Ascending aorta (tissue), 2 donors: Measurements from ENCODE around the gene LSM3. TPM values are rescaled to one million over a fixed set of nuclear protein-coding genes. Genes with fewer than 3 reads are reported as not detected.

ENCODE experiments used
- DNase-seq, 2 donors: peaks; one replicate each; pipeline ENCODE4 v3.0.0-alpha.2; 2019; ENCODE audit warnings: low spot score in 2 of 2
- H3K27ac ChIP-seq, 2 donors: fragments of 200-600 bp; sonication (generic); one replicate each; pipeline ENCODE4 v1.5.1; 2016 to 2017; ENCODE audit warnings: mild to moderate bottlenecking in 1 of 2
- H3K27me3 ChIP-seq: fragments of 200-600 bp; sonication (generic); one replicate; pipeline ENCODE4 v1.5.1; 2017
- H3K36me3 ChIP-seq, 2 donors: fragments of 200-600 bp; sonication (generic); one replicate each; pipeline ENCODE4 v1.5.1; 2016
- H3K4me1 ChIP-seq, 2 donors: fragments of 200-600 bp; sonication (generic); one replicate each; pipeline ENCODE4 v1.5.1; 2016 to 2017; ENCODE audit warnings: mild to moderate bottlenecking in 1 of 2
- H3K4me3 ChIP-seq, 2 donors: fragments of 200-600 bp; sonication (generic); one replicate each; pipeline ENCODE4 v1.5.1; 2016 to 2017; ENCODE audit warnings: mild to moderate bottlenecking in 1 of 2
- H3K9me3 ChIP-seq, 2 donors: fragments of 200-600 bp; sonication (generic); one replicate each; pipeline ENCODE4 v1.5.1; 2016
- CTCF ChIP-seq, 3 experiments: fragments of 200-600 bp in 2 of 3; fragments of 450-650 bp in 1 of 3; sonication (generic) in 2 of 3; IDR thresholded peaks; one replicate each; pipeline ENCODE4 v1.5.1; 2016 to 2019; ENCODE audit warnings: antibody characterized with exemption in 3 of 3, mild to moderate bottlenecking in 1 of 3, moderate library complexity in 1 of 3
- intact Hi-C: fragments of 100-400 bp; cut with DNase I; formaldehyde crosslinking; loops from one replicate; pipeline ENCODE4 v1.15.1; 2023
- total RNA-seq: library from RNA; depleted of rRNA; stranded (reverse); fragments of >200 nt; gene quantifications from one replicate; pipeline ENCODE4 v1.1.0, GENCODE V29; 2016

LSM3 gene
- total RNA-seq, 1 donor from 2014 or later: 3.9 TPM

GRCh38 chr3:14158370-14158769 lies 20.2 kb upstream of the LSM3 start:
- Histone ChIP-seq H3K4me3 (no peak overlapping the region), H3K36me3 (peaks cover 82% of the 10 kb centered on the region in 2 donors), H3K4me1 (no peaks in the 10 kb centered on the region), H3K9me3 (peaks cover 0 to 16% of the 10 kb centered on the region in 2 donors), H3K27ac (no peak overlapping the region), H3K27me3 (no peaks in the 10 kb centered on the region)
- no peak for DNase-seq
- no peak for TF ChIP-seq CTCF (IDR thresholded peaks at IDR 0.05)
- intact Hi-C loops: no loop called here

GRCh38 chr3:14159426-14159825 lies 19.2 kb upstream of the LSM3 start:
- H3K27me3 ChIP-seq: no peaks in the 10 kb centered on the region
- peaks cover 83 to 85% of the 10 kb centered on the region in 2 donors for H3K36me3 ChIP-seq
- no peak for TF ChIP-seq CTCF (IDR thresholded peaks at IDR 0.05)
- no peak for DNase-seq
- H3K4me1 ChIP-seq: no peaks in the 10 kb centered on the region
- H3K9me3 ChIP-seq: peaks cover 0 to 16% of the 10 kb centered on the region in 2 donors
- H3K4me3 ChIP-seq: no peak overlapping the region
- intact Hi-C loops: no loop called here
- H3K27ac ChIP-seq: no peak overlapping the region

- peaks cover 0 to 16% of the 10 kb centered on the region in 2 donors for H3K9me3 ChIP-seq
- peaks cover 91 to 100% of the 10 kb centered on the region in 2 donors for H3K36me3 ChIP-seq
- no peak for DNase-seq
- no peak for TF ChIP-seq CTCF (IDR thresholded peaks at IDR 0.05)
- no peak overlapping the region for H3K4me3 ChIP-seq
- intact Hi-C loops: no loop called here
- H3K27ac ChIP-seq: no peak overlapping the region
- no peaks in the 10 kb centered on the region for H3K27me3 ChIP-seq
- no peaks in the 10 kb centered on the region for H3K4me1 ChIP-seq
These were observed 17.3 kb upstream of the LSM3 start for GRCh38 chr3:14161282-14161681.

- Histone ChIP-seq H3K4me1 (no peaks in the 10 kb centered on the region), H3K4me3 (no peak overlapping the region), H3K27ac (no peak overlapping the region), H3K9me3 (peaks cover 0 to 16% of the 10 kb centered on the region in 2 donors), H3K27me3 (no peaks in the 10 kb centered on the region), H3K36me3 (peaks cover 91 to 100% of the 10 kb centered on the region in 2 donors)
- intact Hi-C loops: no loop called here
- DNase-seq: no peak
- no peak for TF ChIP-seq CTCF (IDR thresholded peaks at IDR 0.05)
These were observed 16.4 kb upstream of the LSM3 start for GRCh38 chr3:14162178-14162577.

- intact Hi-C loops: no loop called here
- no peak for TF ChIP-seq CTCF (IDR thresholded peaks at IDR 0.05)
- Histone ChIP-seq H3K9me3 (peaks cover 0 to 4% of the 10 kb centered on the region in 2 donors), H3K36me3 (peaks cover 90 to 100% of the 10 kb centered on the region in 2 donors), H3K27me3 (no peaks in the 10 kb centered on the region), H3K4me1 (no peaks in the 10 kb centered on the region), H3K27ac (no peak overlapping the region), H3K4me3 (no peak overlapping the region)
- no peak for DNase-seq
These were observed 11.6 kb upstream of the LSM3 start for GRCh38 chr3:14166877-14167603.
